ENCODE results near the gene EIF3I. TPM values are rescaled to one million over a fixed set of nuclear protein-coding genes. Genes with fewer than 3 reads are reported as not detected.

Gene EIF3I
- total and polyA plus RNA-seq, 2 of the 13 experiments (the other 11 are each of a cell fraction or from before 2014, with no cell fraction given) = 210 to 223 TPM

DNA sequence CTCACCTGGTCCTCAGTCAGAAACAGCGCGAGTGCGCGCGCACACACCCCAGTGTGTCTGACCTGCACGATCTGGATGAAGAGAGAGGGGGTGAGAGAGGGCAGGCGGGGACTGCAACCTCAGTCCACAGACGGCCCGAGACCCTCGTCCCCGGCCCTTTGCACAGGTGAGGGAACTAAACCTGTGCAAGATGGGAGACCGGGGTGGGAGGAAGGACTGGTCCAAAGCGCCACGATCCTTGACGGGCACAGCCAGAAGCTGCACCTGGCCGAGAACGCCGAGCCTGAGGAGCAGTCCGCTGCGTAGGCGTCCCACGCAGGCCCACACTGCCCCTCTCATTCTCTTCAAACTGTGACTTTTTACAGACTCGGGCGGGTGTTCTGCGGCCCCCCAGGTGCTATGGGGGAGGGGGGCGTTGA is 17.3 kb upstream of the EIF3I start:
- TF ChIP-seq ZNF768 (CRISPR knock-in tag; IDR thresholded peaks at IDR 0.05) = 0 out of 2 replicates have a peak, but pooled peaks have one; percentile 5
- no peak for TF ChIP-seq ZNF138 (CRISPR knock-in tag; IDR thresholded peaks at IDR 0.05; ENCODE audit: low read depth)
- TF ChIP-seq ZNF282 (IDR thresholded peaks at IDR 0.05; ENCODE audit: partially characterized antibody) = no peak
- TF ChIP-seq, protein P1, sequence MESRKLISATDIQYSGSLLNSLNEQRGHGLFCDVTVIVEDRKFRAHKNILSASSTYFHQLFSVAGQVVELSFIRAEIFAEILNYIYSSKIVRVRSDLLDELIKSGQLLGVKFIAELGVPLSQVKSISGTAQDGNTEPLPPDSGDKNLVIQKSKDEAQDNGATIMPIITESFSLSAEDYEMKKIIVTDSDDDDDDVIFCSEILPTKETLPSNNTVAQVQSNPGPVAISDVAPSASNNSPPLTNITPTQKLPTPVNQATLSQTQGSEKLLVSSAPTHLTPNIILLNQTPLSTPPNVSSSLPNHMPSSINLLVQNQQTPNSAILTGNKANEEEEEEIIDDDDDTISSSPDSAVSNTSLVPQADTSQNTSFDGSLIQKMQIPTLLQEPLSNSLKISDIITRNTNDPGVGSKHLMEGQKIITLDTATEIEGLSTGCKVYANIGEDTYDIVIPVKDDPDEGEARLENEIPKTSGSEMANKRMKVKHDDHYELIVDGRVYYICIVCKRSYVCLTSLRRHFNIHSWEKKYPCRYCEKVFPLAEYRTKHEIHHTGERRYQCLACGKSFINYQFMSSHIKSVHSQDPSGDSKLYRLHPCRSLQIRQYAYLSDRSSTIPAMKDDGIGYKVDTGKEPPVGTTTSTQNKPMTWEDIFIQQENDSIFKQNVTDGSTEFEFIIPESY (CRISPR knock-in tag; IDR thresholded peaks at IDR 0.05) = no peak
- TF ChIP-seq, protein P2, sequence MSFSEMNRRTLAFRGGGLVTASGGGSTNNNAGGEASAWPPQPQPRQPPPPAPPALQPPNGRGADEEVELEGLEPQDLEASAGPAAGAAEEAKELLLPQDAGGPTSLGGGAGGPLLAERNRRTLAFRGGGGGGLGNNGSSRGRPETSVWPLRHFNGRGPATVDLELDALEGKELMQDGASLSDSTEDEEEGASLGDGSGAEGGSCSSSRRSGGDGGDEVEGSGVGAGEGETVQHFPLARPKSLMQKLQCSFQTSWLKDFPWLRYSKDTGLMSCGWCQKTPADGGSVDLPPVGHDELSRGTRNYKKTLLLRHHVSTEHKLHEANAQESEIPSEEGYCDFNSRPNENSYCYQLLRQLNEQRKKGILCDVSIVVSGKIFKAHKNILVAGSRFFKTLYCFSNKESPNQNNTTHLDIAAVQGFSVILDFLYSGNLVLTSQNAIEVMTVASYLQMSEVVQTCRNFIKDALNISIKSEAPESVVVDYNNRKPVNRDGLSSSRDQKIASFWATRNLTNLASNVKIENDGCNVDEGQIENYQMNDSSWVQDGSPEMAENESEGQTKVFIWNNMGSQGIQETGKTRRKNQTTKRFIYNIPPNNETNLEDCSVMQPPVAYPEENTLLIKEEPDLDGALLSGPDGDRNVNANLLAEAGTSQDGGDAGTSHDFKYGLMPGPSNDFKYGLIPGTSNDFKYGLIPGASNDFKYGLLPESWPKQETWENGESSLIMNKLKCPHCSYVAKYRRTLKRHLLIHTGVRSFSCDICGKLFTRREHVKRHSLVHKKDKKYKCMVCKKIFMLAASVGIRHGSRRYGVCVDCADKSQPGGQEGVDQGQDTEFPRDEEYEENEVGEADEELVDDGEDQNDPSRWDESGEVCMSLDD (CRISPR knock-in tag; IDR thresholded peaks at IDR 0.05; ENCODE audit: borderline replicate concordance) = no peak
- peak; percentile 8 for TF ChIP-seq XRCC5 (optimal IDR thresholded peaks at IDR 0.05; ENCODE audit: low read length)
- TF ChIP-seq AGO2 (optimal IDR thresholded peaks at IDR 0.05; ENCODE audit: low read depth, low read length) = peak; percentile 15
- peak; percentile 68; the same call in 1 of the 2 replicates for TF ChIP-seq ZBTB38 (CRISPR knock-in tag; IDR thresholded peaks at IDR 0.05)
- TF ChIP-seq RXRA (CRISPR knock-in tag; IDR thresholded peaks at IDR 0.05) = 0 out of 2 replicates have a peak, but pooled peaks have one; percentile 13
- TF ChIP-seq ZBTB7A (CRISPR knock-in tag; IDR thresholded peaks at IDR 0.05) = 0 out of 2 replicates have a peak, but pooled peaks have one; percentile 23
- no TSS peak for BruUV-seq (replicated peaks)
- DNase-seq (ENCODE audit: low spot score) (no peak), FAIRE-seq (no peak), ATAC-seq (no peak)
- Histone ChIP-seq H3K4me2 (ENCODE audit: low read depth, low read length) (peak overlapping the region; percentile 85), H4K20me1 (ENCODE audit: insufficient read depth, low read length) (no peaks in the 10 kb centered on the region), H3K27me3 (ENCODE audit: control insufficient read depth in 1 of 2, insufficient read depth in 2 of 2, low read length in 2 of 2) (no peaks in the 10 kb centered on the region), H3K79me2 (ENCODE audit: insufficient read depth, low read length) (no peaks in the 10 kb centered on the region), H3K36me3 (replicated peaks in 1 of 2; ENCODE audit: control insufficient read depth in 1 of 2, insufficient read depth in 2 of 2, low read length in 2 of 2) (no peaks in the 10 kb centered on the region; a peak in 1 of 5 replicates), H3K27ac (ENCODE audit: extremely low read length, insufficient read depth, low read length) (no peak overlapping the region), H3K9me3 (ENCODE audit: low read length) (no peaks in the 10 kb centered on the region), H2AFZ (ENCODE audit: low read length) (no peak overlapping the region), H3K9ac (ENCODE audit: insufficient read depth, low read depth, low read length) (peak overlapping the region; percentile 87), H3K4me3 (replicated peaks in 1 of 3; ENCODE audit: insufficient read depth in 1 of 3, low read depth in 2 of 3, low read length in 3 of 3) (peak overlapping the region; percentile 53 to 93 (median 86); a peak in 5 of 6 replicates), H3K4me1 (ENCODE audit: insufficient read depth, low read length) (peaks cover 26% of the 10 kb centered on the region)
- intact Hi-C loops (cut with micrococcal nuclease; ENCODE audit: unreplicated experiment) = no loop called here
- ChIA-PET POLR2A (interaction anchor here (1.1 to 2.6 kb wide), 5 partner anchors 8 to 117 kb away, joined by 3 to 11 read pairs (median 5); partner anchors contain the start of gene TXLNA), CTCF (ENCODE audit: low intra/inter-chr PET ratio, low total read pairs) (no interaction called here)
- in situ Hi-C loops (cut with HindIII; ENCODE audit: extremely low pct_ligation_motif_present, low pct_unique_long_range_greater_than_20kb) = no loop called here
- WGBS (ENCODE audit: low lambda C conversion rate) = 66% methylated on average over 13 of the region's 26 CpGs

Measured in HepG2 (cell line).